ENCODE results near the gene DCUN1D3. TPM values are rescaled to one million over a fixed set of nuclear protein-coding genes. Genes with fewer than 3 reads are reported as not detected.

DCUN1D3 gene, protein sequence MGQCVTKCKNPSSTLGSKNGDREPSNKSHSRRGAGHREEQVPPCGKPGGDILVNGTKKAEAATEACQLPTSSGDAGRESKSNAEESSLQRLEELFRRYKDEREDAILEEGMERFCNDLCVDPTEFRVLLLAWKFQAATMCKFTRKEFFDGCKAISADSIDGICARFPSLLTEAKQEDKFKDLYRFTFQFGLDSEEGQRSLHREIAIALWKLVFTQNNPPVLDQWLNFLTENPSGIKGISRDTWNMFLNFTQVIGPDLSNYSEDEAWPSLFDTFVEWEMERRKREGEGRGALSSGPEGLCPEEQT
- 7.0 to 13.1 TPM (median 11.5 TPM) in 5 replicates for total RNA-seq (2022; extraction: Qiagen RNA extraction)

DNA sequence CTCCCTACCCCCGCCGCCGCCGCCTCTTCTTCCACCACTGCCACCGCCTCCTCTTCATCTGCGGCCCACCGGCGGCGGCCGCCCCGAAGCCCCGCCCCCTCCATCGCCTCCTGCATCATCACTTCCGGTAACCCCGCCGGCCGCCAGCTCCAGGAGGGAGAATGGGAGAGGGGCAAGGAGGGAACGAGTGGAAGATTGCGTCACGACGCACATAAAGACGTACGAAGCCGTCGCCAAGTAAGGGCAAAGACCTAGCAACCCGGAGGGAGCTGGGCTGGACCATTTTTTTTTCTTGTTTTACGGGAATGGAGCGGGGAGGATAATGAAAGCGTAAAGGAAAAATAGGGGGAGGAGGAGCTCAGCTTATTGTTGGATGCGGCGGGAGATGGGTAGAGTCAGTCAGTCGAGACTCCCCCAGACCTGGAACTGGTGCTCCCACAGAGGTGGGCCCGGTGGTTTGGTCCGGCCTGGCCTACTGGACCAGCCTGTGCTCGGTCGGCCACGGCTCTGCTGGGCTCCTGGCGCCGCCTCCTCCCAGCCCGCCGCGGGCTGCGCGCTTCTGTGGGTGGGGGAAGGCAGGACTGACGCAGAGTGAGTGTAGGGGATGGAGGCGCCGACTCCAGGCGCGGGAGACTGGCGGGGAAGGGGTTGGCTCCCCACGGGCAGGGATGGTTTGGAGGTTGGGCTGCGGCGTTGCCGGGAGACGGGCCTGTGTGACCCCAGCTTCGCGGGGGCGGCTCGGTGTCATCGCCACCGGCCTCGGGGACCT is at the start of gene DCUN1D3, which contains the start of gene LYRM1:
Gene DCUN1D3 (minus strand): TSS at position 60 of the 769 bp plus-strand sequence. CDS start 37,820 bp downstream, outside the sequence.
Gene LYRM1 (plus strand): TSS at position 473 of the 769 bp plus-strand sequence. CDS start 14,785 bp downstream, outside the sequence.

DNA sequence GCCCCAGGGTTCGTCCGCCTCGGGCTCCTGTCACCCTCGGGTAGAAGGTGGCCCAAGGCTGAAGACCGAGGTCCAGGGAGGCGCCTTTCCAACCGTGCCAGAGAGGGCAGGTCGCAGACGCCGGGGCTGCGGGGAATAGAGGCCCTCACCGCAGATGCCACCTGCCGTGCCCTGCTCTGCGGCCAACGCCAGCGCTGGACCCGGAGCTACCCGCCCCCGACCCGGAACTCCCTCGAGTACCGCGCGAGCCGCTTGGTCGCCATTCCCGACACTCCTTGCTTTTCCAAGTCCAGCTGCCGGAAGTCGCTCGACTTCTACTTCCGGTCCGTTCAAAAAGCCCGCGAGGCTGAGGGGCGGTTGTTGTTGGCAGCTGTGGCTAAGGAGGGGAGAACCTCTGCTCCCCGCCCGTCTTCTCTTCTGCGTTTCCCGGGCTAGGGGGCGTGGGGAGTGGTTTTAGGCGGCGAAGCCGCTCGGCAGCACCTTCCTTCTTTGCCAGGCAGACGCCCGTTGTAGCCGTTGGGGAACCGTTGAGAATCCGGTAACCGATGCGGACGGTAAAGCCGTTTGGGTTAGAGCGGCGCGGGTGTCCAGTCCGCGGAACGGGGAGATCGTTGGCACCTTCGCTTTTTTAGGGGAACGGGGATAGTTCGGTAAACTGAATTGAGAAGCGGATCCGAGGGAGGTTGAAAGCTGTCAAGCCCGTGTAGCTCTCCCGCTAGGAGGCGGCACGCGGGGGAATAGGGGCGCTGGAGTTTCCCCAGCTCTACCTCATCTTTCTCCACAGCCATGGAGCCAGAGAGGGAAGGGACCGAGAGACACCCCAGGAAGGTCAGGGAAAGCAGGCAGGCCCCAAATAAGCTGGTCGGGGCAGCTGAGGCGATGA is 93.7 kb downstream of the DCUN1D3 start, which contains the start of the genes ERI2 and REXO5:
Gene ERI2 (minus strand): TSS at position 305 of the 883 bp plus-strand sequence. CDS start 42 bp downstream, at position 263.
Gene REXO5 (plus strand): TSS at position 360 of the 883 bp plus-strand sequence. CDS start 427 bp downstream, at position 787.

Other genes with a start within 250 kb of the DCUN1D3 start
- gene ACSM1, start 202.7 kb downstream of the DCUN1D3 start, total RNA-seq (2022; extraction: Qiagen RNA extraction) = not detected in 5 replicates
- 23.0 to 28.1 TPM (median 26.8 TPM) in 5 replicates for gene THUMPD1, start 158.5 kb downstream of the DCUN1D3 start, total RNA-seq (2022; extraction: Qiagen RNA extraction)
- 3.4 to 6.0 TPM (median 4.7 TPM) in 5 replicates for gene ACSM3, start 136.3 kb downstream of the DCUN1D3 start, total RNA-seq (2022; extraction: Qiagen RNA extraction)
- gene ERI2, start 93.9 kb downstream of the DCUN1D3 start, total RNA-seq (2022; extraction: Qiagen RNA extraction) = 10.5 to 14.8 TPM (median 13.1 TPM) in 5 replicates
- gene REXO5, start 93.8 kb downstream of the DCUN1D3 start, total RNA-seq (2022; extraction: Qiagen RNA extraction) = 3.5 to 4.8 TPM (median 4.0 TPM) in 5 replicates
- 33.2 to 39.1 TPM (median 35.7 TPM) in 5 replicates for gene LYRM1, start 413 bp upstream of the DCUN1D3 start, total RNA-seq (2022; extraction: Qiagen RNA extraction)

All from A549 treated with dexamethasone at 1 μM for 4 hours (cell line).